ENCODE data around the gene ZNF607. TPM values are rescaled to one million over a fixed set of nuclear protein-coding genes. Genes with fewer than 3 reads are reported as not detected.
A peak's percentile ranks its signal among the peaks of the same experiment; 100 is the strongest.
"Not testable (repeated sequence)": the region's sequence is repeated elsewhere in the genome, so short reads cannot be mapped to it uniquely, and the experiment has no call there.

ZNF607 gene
- total RNA-seq, 4 donors from 2014 or later = 5.4 to 14.1 (median 7.6) TPM

- WGBS, 2 donors = 86 to 93% methylated on average over 3 of the region's 3 CpGs
These were observed 36.0 kb downstream of the ZNF607 start for GRCh38 chr19:37683520-37683919.

GRCh38 chr19:37669450-37669914 lies 50.1 kb downstream of the ZNF607 start:
- 95% methylated on average over 6 of the region's 6 CpGs for WGBS, 2 donors
- no peaks in the 10 kb centered on the region for H3K4me1 ChIP-seq
- DNase-seq (ENCODE audit: low spot score in 2 of 2) = no peak
- peaks cover 0 to 24% (median 0%) of the 10 kb centered on the region in 3 donors for H3K36me3 ChIP-seq
- TF ChIP-seq POLR2A (IDR thresholded peaks at IDR 0.05) (no peak), CTCF (IDR thresholded peaks at IDR 0.05) (no peak), EP300 (IDR thresholded peaks at IDR 0.05) (no peak)
- H3K4me3 ChIP-seq = no peak overlapping the region
- H3K27me3 ChIP-seq = no peaks in the 10 kb centered on the region
- no peak overlapping the region for H3K27ac ChIP-seq
- H3K9me3 ChIP-seq = peaks cover 0 to 100% (median 48%) of the 10 kb centered on the region in 4 donors

More at GRCh38 chr19:37683520-37683919, 36.0 kb downstream of the ZNF607 start:
- no peak for TF ChIP-seq CTCF (IDR thresholded peaks at IDR 0.05)
- TF ChIP-seq EP300 (IDR thresholded peaks at IDR 0.05) = no peak
- TF ChIP-seq POLR2A (IDR thresholded peaks at IDR 0.05) = no peak
- H3K36me3 ChIP-seq = peaks cover 0 to 73% (median 0%) of the 10 kb centered on the region in 3 donors
- H3K27me3 ChIP-seq = no peaks in the 10 kb centered on the region
- H3K27ac ChIP-seq = no peak overlapping the region
- no peak overlapping the region for H3K4me3 ChIP-seq
- H3K4me1 ChIP-seq = no peaks in the 10 kb centered on the region
- DNase-seq (ENCODE audit: low spot score in 2 of 2) = no peak
- peaks cover 0 to 79% (median 10%) of the 10 kb centered on the region in 4 donors for H3K9me3 ChIP-seq

GRCh38 chr19:37657157-37657556 lies 62.4 kb downstream of the ZNF607 start:
- Histone ChIP-seq H3K4me1 (peaks cover 0 to 31% (median 11%) of the 10 kb centered on the region in 4 donors), H3K36me3 (peaks cover 0 to 12% (median 0%) of the 10 kb centered on the region in 3 donors), H3K9me3 (peaks cover 0 to 26% (median 2%) of the 10 kb centered on the region in 4 donors)
- not testable (repeated sequence) for H3K27me3 ChIP-seq; DNase-seq (ENCODE audit: low spot score in 2 of 2); H3K27ac ChIP-seq; H3K4me3 ChIP-seq
- WGBS, 2 donors = 94 to 95% methylated on average over 8 of the region's 8 CpGs

- peak; percentile 55 to 61 for DNase-seq (ENCODE audit: low spot score in 2 of 2)
- Histone ChIP-seq H3K36me3 (peaks cover 0 to 14% (median 0%) of the 10 kb centered on the region in 3 donors), H3K27ac (peak overlapping the region; percentile 81 to 94 (median 85)), H3K27me3 (no peaks in the 10 kb centered on the region), H3K4me3 (peak overlapping the region; percentile 47 to 94 (median 82)), H3K9me3 (peaks cover 0 to 14% (median 0%) of the 10 kb centered on the region in 4 donors), H3K4me1 (peaks cover 0 to 31% (median 11%) of the 10 kb centered on the region in 4 donors)
- 0 to 1% methylated on average over 34 to 56 of the region's 57 CpGs for WGBS, 2 donors
- TF ChIP-seq POLR2A (IDR thresholded peaks at IDR 0.05) (no peak), EP300 (IDR thresholded peaks at IDR 0.05) (peak in 1 of 2 donors; percentile 65), CTCF (IDR thresholded peaks at IDR 0.05) (no peak)
These were observed 63.7 kb downstream of the ZNF607 start for GRCh38 chr19:37655689-37656371.

GRCh38 chr19:37655301-37655688 lies 64.3 kb downstream of the ZNF607 start, which contains the start of gene ZFP30:
TSS of gene ZFP30 (minus strand) at chr19:37655465. CDS start at chr19:37647822, 7,643 bp downstream.
- no peak for TF ChIP-seq CTCF (IDR thresholded peaks at IDR 0.05)
- TF ChIP-seq EP300 (IDR thresholded peaks at IDR 0.05) = no peak
- no peak for TF ChIP-seq POLR2A (IDR thresholded peaks at IDR 0.05)
- peaks cover 0 to 10% (median 0%) of the 10 kb centered on the region in 4 donors for H3K9me3 ChIP-seq
- peak within 1 kb of the TSS; percentile 81 to 94 (median 85) for H3K27ac ChIP-seq
- peak within 1 kb of the TSS; percentile 47 to 94 (median 82) for H3K4me3 ChIP-seq
- no peaks in the 10 kb centered on the region for H3K27me3 ChIP-seq
- DNase-seq (ENCODE audit: low spot score in 2 of 2) = peak; percentile 63 to 77
- 0% methylated on average over 2 to 30 of the region's 34 CpGs for WGBS, 2 donors
- H3K36me3 ChIP-seq = peaks cover 0 to 14% (median 0%) of the 10 kb centered on the region in 3 donors
- peaks cover 0 to 31% (median 11%) of the 10 kb centered on the region in 4 donors for H3K4me1 ChIP-seq

Data from tibial nerve (tissue), 4 donors.